Measurements from ENCODE around the gene ENOX2.
"Not testable (repeated sequence)": the region's sequence is repeated elsewhere in the genome, so short reads cannot be mapped to it uniquely, and the experiment has no call there.

Gene ENOX2

GRCh38 chrX:130746709-130747342, 156.2 kb downstream of the ENOX2 start:
- DNase-seq (ENCODE audit: low spot score), result no peak

DNA sequence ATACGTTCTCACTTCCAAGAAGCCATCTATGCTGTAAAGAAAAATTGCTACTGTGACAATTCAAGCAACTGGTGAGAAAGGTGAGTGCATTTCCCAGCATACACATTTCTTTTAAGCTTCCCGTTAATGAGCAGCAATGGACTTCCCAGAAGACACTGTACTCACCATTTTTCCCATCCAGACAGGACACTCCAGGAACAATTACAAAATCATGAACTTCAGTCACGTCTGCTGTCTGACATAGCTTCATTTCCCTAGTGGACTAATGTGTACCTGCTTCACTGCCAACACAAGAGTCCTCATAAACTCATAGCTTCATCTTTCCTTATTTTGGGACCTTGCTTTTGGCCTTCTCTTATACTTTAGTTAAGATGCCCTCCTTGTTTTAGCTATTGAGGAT, 156.9 kb downstream of the ENOX2 start:
- no peak for DNase-seq (ENCODE audit: low spot score)

DNA sequence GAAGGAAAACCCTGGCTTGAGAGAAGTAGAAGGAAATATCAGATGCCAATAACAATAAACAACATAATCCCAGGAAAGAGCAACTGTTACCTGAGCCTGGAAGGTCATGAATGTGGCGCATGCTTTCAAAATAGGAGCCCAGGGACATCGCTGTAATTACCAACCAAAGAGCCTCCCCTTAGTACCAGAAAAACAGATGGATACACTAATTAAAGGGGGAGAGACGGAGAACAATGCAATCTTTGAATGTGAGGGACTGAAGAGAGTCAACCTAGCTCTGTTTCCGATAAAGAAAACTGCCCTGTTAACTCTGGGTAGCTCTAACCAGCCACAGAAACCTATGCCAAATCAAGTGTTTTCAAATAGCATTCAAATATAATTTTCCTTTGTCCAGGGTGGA, 161.4 kb downstream of the ENOX2 start:
- no peak for DNase-seq (ENCODE audit: low spot score)

GRCh38 chrX:130741151-130741550, 161.9 kb downstream of the ENOX2 start:
- DNase-seq (ENCODE audit: low spot score), result no peak

DNA sequence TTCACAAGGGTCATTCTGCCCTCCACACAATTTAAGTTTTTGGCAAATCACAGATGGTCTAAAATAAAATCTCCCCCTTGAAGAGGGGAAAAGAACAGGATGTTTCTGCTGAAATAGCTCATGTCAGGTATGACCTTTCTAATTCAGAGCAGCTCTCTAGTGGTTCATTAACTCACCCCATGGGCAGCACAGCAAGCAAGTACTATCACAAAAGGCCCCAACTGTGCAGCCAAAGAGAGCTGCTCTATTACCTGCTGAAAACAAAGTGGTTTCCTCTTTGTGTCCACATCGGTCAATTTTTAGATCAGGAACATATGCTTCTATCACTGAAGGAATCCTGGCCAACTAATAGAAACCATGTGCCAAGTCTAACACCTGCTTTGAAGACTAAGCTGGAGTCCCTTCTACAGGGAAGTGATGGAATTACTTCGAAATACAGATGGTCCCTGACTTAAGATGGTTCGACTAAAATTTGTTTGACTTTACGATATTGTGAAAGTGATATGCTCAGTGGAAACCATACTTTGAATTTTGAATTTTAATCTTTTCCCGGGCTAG, 164.3 kb downstream of the ENOX2 start:
- DNase-seq (ENCODE audit: low spot score), result no peak

GRCh38 chrX:130734713-130735112, 168.3 kb downstream of the ENOX2 start:
- DNase-seq (ENCODE audit: low spot score), result no peak

DNA sequence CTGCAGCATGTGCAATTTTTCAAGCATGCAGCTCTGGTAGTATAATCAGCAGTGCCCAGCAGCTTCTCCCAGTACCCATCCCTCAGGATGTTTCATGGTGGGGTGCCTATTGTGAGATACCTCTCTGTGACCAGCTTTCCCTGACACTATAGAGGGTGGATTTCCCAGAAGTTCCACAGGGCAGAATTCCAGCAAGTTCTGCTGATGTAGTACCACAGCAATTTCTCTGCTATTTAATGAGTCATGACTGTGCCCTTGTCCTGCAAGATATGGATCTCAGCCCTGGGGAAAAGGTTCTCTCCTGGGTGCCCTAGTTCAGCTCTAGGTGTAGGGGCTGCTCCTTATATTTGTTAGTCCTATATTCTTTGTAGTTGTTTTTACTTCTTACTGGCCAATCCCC, 174.8 kb downstream of the ENOX2 start:
- no peak for DNase-seq (ENCODE audit: low spot score)

- DNase-seq (ENCODE audit: low spot score), result no peak
Observed at GRCh38 chrX:130726661-130727060, 176.3 kb downstream of the ENOX2 start.

DNA sequence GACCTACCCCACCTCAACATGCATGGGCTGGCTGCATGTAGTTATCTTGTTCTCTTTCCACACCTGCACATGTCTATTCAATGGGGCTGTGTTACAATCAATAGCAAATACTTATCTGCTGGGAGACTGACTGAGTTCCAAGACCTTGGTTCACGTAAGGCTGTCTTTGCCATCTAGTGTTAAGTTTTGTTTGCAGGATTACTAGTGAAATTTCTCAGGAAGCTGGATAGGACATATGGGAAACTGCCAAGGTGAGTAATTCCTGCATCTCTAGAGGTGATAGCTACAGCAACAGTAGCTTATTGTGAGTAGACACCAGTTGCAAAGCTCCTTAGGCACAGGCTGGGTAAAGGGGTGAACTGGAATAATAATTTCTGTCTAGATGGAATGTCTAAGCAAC, 177.5 kb downstream of the ENOX2 start:
- no peak for DNase-seq (ENCODE audit: low spot score)

DNA sequence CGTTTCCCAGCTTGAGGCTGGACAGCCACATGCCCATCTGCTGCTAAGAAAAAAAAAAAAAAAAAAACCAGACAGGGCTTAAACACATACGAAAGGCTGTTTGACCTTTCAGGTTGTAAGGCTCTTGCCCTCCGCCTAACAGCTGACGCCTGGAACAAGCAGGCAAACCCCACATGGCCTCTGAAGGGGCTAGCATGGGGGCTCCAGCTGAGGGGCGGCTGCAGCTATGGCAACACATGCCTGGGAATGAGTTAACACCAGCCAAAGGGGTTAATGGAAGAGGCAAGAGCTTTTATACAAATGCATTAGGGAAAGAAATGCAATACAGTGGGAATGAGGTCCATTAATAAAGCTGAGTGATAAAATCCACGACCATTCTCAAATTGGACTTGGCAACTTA, 183.6 kb downstream of the ENOX2 start:
- DNase-seq (ENCODE audit: low spot score), result no peak

GRCh38 chrX:130718137-130718536, 184.9 kb downstream of the ENOX2 start:
- DNase-seq (ENCODE audit: low spot score), result no peak

- no peak for DNase-seq (ENCODE audit: low spot score)
Observed at GRCh38 chrX:130716781-130717413, 186.1 kb downstream of the ENOX2 start.

DNA sequence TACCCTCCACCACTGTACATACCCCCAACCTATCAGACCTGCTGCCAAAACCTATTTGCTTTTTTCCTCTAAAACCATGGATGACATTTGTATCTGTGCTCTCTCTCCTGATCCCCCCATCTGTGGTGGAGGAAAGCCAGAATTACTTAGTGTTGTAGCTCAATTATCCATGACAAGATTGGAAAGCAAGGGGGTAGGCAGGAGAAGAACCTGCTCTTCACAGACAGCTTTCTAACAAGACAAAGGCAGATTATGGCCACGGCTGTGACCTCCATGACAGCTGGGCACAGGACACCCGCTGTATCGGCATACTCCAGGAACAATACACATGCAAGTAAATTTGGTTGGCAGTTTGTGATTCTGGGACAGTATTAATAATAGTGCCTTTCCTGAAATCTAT, 186.7 kb downstream of the ENOX2 start:
- DNase-seq (ENCODE audit: low spot score), result no peak

- no peak for DNase-seq (ENCODE audit: low spot score)
Observed at GRCh38 chrX:130715299-130715698, 187.7 kb downstream of the ENOX2 start.

DNA sequence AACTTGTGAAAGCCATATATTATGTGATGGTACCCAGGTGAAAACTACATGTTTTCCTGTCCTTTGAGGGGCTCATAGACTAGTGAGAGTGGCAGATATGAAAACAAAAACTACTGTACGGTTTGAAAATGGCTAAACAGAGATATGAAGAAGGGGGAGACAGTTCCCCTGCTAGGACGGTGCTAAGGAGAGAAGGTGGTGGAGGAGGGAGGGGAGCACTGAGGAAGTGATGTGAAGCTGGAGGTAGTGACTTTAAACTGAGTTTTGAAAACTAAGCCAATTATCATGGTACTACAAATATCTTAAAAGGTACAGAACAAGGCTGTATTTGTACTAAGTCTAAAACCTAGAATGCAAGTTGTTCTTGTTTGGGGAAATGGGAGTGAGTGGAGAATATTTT, 188.3 kb downstream of the ENOX2 start:
- no peak for DNase-seq (ENCODE audit: low spot score)

DNA sequence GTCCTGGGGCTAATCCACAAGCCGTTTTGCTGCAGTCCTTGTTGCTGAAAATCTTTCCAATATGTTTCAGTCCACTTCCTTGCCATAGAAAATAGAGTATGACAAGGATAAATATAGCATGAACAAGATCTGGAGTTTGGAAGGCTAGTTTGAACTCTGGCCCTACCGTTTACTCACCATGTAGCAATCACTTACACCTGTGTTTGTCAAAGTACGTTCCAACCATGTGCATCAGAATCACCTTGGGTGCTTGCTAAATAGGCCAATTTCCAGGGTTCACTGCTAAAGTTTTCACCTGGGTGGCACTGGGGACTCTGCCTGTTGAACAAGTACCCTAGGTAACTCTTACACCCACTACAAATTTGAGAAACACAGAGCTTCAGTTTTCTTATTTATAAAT, 188.9 kb downstream of the ENOX2 start:
- DNase-seq (ENCODE audit: low spot score), result no peak

DNA sequence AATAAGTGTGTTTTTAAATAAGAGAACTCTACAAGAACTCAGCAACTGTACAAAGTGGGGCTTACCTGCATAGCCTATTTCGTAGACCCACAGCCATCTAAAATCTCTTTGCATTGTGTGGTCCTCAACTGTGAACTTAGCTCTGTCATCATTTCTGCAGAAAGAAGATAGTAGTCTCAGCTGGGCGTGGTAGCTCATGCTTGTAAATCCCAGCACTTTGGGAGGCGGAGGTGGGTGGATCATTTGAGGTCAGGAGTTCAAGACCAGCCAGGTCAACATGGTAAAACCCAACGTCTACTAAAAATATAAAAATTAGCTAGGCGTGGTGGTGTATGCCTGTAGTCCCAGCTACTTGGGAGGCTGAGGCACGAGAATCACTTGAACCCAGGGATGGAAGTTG, 193.8 kb downstream of the ENOX2 start:
- not testable (repeated sequence) for DNase-seq (ENCODE audit: low spot score)

- DNase-seq (ENCODE audit: low spot score), result no peak
Observed at GRCh38 chrX:130705591-130705990, 197.4 kb downstream of the ENOX2 start.

DNA sequence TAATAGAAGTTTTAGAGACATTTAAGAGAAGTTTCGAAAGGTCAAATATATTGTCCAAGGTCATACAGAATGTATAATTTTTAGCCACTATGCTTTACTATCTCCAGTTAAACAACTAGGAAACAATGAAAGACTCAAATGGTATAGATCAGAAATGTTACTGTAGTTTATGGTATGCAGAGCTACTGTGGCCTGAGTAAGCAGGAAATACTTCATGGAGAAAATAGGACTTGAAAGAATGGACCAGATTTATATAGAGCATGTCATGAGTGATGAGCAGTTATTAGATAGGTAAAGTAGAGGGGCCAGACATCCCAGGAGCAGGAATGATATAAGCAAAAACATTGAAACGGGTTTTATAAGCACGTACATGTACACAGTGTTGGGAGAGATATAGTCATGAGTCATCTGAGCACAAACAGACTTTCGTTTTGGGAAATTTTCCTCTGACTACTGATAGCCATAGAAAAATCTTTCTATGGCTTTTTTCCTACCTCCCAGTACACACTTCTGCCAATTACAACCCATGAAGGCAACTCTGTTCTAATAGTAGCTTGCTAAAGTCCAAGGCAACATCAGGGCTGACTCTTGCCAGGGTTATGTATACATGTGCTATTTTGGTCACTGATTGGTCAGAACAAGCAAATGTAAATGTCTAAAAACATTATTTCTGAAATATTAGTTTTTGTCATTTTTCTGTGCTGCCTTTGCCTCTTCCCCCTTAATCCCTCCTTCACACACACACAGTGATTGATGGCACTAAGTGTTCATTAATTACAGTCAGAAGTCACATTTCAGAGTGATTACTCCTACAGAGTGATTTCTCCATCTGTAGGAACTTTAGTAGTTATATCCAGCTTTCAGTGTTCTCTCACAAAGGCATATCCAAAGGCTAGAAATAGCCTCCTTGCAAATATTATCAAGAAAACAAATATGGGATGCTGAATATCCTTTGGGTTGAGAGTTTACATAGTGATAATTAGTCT, 198.7 kb downstream of the ENOX2 start:
- DNase-seq (ENCODE audit: low spot score), result no peak

- no peak for DNase-seq (ENCODE audit: low spot score)
Observed at GRCh38 chrX:130702867-130703707, 199.9 kb downstream of the ENOX2 start.

- DNase-seq (ENCODE audit: low spot score), result no peak
Observed at GRCh38 chrX:130700629-130701028, 202.4 kb downstream of the ENOX2 start.

DNA sequence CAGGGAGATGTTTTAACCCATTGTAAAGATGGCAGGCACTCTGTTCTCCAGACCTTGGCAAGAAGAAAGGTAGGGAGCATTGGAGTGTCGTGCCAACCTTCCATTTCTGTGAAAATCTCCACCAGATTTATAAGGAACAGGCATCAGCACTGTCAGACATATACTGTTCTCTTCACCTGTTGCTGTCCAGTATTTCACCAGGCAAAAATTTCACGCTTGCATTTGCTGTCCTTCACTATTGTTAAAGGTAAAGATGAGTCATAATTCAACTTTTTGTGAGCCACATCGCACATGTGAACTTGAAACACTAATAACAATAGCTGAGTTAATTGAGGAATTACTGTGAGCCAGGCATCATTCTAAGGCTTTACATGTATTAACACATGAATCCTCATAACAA, 203.4 kb downstream of the ENOX2 start:
- DNase-seq (ENCODE audit: low spot score), result no peak
